OCI-LY1 (cell line): Measurements from ENCODE around the gene TMC2.
"Not testable (repeated sequence)": the region's sequence is repeated elsewhere in the genome, so short reads cannot be mapped to it uniquely, and the experiment has no call there.

Source experiments
- H2AFZ ChIP-seq: fragments of 200-600 bp; sonication (generic), shearing (Covaris generic); 2 replicates; pipeline ENCODE4 v1.6.0; 2014; ENCODE audit warnings: antibody characterized with exemption, mild to moderate bottlenecking, low read length
- H3F3A ChIP-seq: fragments of 200-600 bp; sonication (generic), shearing (Covaris generic); 2 replicates; pipeline ENCODE4 v1.6.0; 2014; ENCODE audit warnings: mild to moderate bottlenecking, antibody characterized with exemption, low read length, moderate library complexity; ENCODE audit not compliant: insufficient read depth
- H3K27ac ChIP-seq: fragments of 200-600 bp; sonication (generic); 2 replicates; pipeline ENCODE4 v1.5.1; 2014; ENCODE audit warnings: low read length, mixed run types, mild to moderate bottlenecking, low read depth; ENCODE audit not compliant: poor library complexity, severe bottlenecking
- H3K27me3 ChIP-seq: fragments of 200-600 bp; sonication (generic); 2 replicates; pipeline ENCODE4 v1.6.0; 2014; ENCODE audit warnings: antibody characterized with exemption, mild to moderate bottlenecking, low read length, moderate library complexity; ENCODE audit not compliant: insufficient read depth
- H3K36me3 ChIP-seq: fragments of 200-600 bp; sonication (generic); 2 replicates; pipeline ENCODE4 v1.6.1; 2014; ENCODE audit warnings: mild to moderate bottlenecking, antibody characterized with exemption, low read length, moderate library complexity, mixed read lengths; ENCODE audit not compliant: insufficient read depth
- H3K4me1 ChIP-seq: fragments of 200-600 bp; sonication (generic); 2 replicates; pipeline ENCODE4 v1.5.1; 2014; ENCODE audit warnings: mild to moderate bottlenecking, low read length, moderate library complexity; ENCODE audit not compliant: insufficient read depth, severe bottlenecking
- H3K4me2 ChIP-seq: fragments of 200-600 bp; sonication (generic), shearing (Covaris generic); 2 replicates; pipeline ENCODE4 v1.6.1; 2014; ENCODE audit warnings: low read length
- H3K4me3 ChIP-seq: fragments of 200-600 bp; sonication (generic); 2 replicates; pipeline ENCODE4 v1.5.1; 2014; ENCODE audit warnings: low read length, low read depth, mild to moderate bottlenecking, mixed read lengths; ENCODE audit not compliant: poor library complexity, severe bottlenecking
- H3K79me2 ChIP-seq: fragments of 200-600 bp; shearing (Covaris generic); 2 replicates; pipeline ENCODE4 v1.6.1; 2016; ENCODE audit warnings: mixed run types, low read length, mixed read lengths; ENCODE audit not compliant: insufficient read depth
- H3K9ac ChIP-seq: fragments of 200-600 bp; sonication (generic), shearing (Covaris generic); 2 replicates; pipeline ENCODE4 v1.6.1; 2014; ENCODE audit warnings: mild to moderate bottlenecking, low read length, mixed read lengths
- H3K9me2 ChIP-seq: fragments of 200-600 bp; sonication (generic), shearing (Covaris generic); 2 replicates; pipeline ENCODE4 v1.6.1; 2014; ENCODE audit warnings: low read depth, mild to moderate bottlenecking, low read length, mixed read lengths
- H3K9me3 ChIP-seq: fragments of 200-600 bp; shearing (Covaris generic); 2 replicates; pipeline ENCODE4 v1.6.1; 2014; ENCODE audit warnings: low read length, mixed read lengths
- H4K20me1 ChIP-seq: fragments of 200-600 bp; sonication (generic), shearing (Covaris generic); 2 replicates; pipeline ENCODE4 v1.6.0; 2016; ENCODE audit warnings: mild to moderate bottlenecking, low read length; ENCODE audit not compliant: insufficient read depth
- CTCF ChIP-seq: fragments of 200-600 bp; sonication (generic), shearing (Covaris generic); IDR thresholded peaks from 2 replicates; pipeline ENCODE4 v1.5.1; 2017; ENCODE audit warnings: mild to moderate bottlenecking, antibody characterized with exemption, low read length, moderate library complexity, mixed read lengths
- EZH2 ChIP-seq: fragments of 200-600 bp; sonication (generic), shearing (Covaris generic); IDR thresholded peaks from 2 replicates; pipeline ENCODE4 v1.8.0; 2017; ENCODE audit warnings: borderline replicate concordance, mixed run types, mild to moderate bottlenecking, antibody characterized with exemption, low read length, moderate library complexity, mixed read lengths

TMC2 gene

GRCh38 chr20:2523919-2524708 is 12.3 kb upstream of the TMC2 start:
- Histone ChIP-seq H3K4me3 (peak overlapping the region; percentile 76), H3K27me3 (no peaks in the 10 kb centered on the region), H3K4me1 (peaks cover 8% of the 10 kb centered on the region), H3K9me3 (no peaks in the 10 kb centered on the region), H3K79me2 (no peaks in the 10 kb centered on the region), H3K27ac (no peak overlapping the region), H3K9ac (peak overlapping the region; percentile 80), H4K20me1 (no peaks in the 10 kb centered on the region), H2AFZ (0 out of 2 replicates have a peak overlapping the region, but pooled peaks have one; percentile 88), H3K9me2 (no peaks in the 10 kb centered on the region), H3F3A (no peaks in the 10 kb centered on the region), H3K36me3 (no peaks in the 10 kb centered on the region), H3K4me2 (peak overlapping the region; percentile 97)
- TF ChIP-seq CTCF: peak; percentile 95
- TF ChIP-seq EZH2: no peak

GRCh38 chr20:2524709-2525506 is 11.5 kb upstream of the TMC2 start:
- Histone ChIP-seq H3K9me3 (no peaks in the 10 kb centered on the region), H4K20me1 (no peaks in the 10 kb centered on the region)

GRCh38 chr20:2526218-2526583 is 10.2 kb upstream of the TMC2 start:
- not testable (repeated sequence) for H3K9me2 ChIP-seq, H3K4me3 ChIP-seq, H4K20me1 ChIP-seq, H3F3A ChIP-seq, H3K36me3 ChIP-seq, H3K9me3 ChIP-seq, H3K79me2 ChIP-seq, H3K4me2 ChIP-seq, H3K27ac ChIP-seq, H2AFZ ChIP-seq, H3K9ac ChIP-seq, H3K27me3 ChIP-seq
- H3K4me1 ChIP-seq: peaks cover 15% of the 10 kb centered on the region

More at GRCh38 chr20:2524709-2525506, 11.5 kb upstream of the TMC2 start:
- Histone ChIP-seq H3K36me3 (no peaks in the 10 kb centered on the region), H3K4me2 (peak overlapping the region; percentile 97), H3K4me1 (peaks cover 9% of the 10 kb centered on the region), H3K9me2 (no peaks in the 10 kb centered on the region), H3K4me3 (peak overlapping the region; percentile 76), H3K79me2 (no peaks in the 10 kb centered on the region), H2AFZ (peak overlapping the region; percentile 88), H3K27ac (no peak overlapping the region), H3F3A (no peaks in the 10 kb centered on the region), H3K9ac (peak overlapping the region; percentile 80), H3K27me3 (no peaks in the 10 kb centered on the region)
- TF ChIP-seq CTCF: no peak; the same call in 1 of the 2 replicates
- TF ChIP-seq EZH2: no peak
